NCI-H2171 (cell line): ENCODE results near the gene PRMT1.
"Not testable (repeated sequence)": the region's sequence is repeated elsewhere in the genome, so short reads cannot be mapped to it uniquely, and the experiment has no call there.

ENCODE experiments used
- DNase-seq: peaks from one replicate; lab custom pipeline; 2025; lab: John Stamatoyannopoulos, UW

Gene PRMT1

GRCh38 chr19:49677231-49677900, at the start of gene PRMT1:
TSS of gene PRMT1 (plus strand) at chr19:49677271. CDS start at chr19:49677281, 10 bp downstream.
- peak; percentile 45 for DNase-seq

- no peak for DNase-seq
These were observed 47.4 kb upstream of the PRMT1 start for GRCh38 chr19:49629659-49630058.

GRCh38 chr19:49631014-49631588, 46.0 kb upstream of the PRMT1 start:
- DNase-seq = no peak

- DNase-seq = no peak
These were observed 45.4 kb upstream of the PRMT1 start for GRCh38 chr19:49631610-49632192.

DNA sequence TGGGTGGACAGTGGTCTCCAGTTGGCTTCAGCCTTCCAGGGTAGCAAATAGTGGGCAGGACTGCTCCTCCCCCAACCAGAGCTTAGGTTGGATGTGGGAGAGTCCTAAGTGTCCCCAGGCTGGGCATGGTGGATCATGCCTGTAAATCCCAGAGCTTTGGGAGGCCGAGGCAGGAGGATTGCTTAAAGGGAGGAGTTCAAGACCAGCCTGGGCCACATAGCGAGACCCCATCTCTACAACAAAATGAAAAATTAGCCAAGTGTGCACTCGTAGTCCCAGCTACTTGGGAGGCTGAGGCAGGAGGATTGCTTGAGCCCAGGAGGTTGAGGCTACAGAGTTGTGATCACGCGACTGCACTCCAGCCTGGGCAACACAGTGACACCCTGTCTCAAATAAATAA, 44.5 kb upstream of the PRMT1 start:
- no peak for DNase-seq

GRCh38 chr19:49633273-49633672, 43.8 kb upstream of the PRMT1 start:
- not testable (repeated sequence) for DNase-seq

DNA sequence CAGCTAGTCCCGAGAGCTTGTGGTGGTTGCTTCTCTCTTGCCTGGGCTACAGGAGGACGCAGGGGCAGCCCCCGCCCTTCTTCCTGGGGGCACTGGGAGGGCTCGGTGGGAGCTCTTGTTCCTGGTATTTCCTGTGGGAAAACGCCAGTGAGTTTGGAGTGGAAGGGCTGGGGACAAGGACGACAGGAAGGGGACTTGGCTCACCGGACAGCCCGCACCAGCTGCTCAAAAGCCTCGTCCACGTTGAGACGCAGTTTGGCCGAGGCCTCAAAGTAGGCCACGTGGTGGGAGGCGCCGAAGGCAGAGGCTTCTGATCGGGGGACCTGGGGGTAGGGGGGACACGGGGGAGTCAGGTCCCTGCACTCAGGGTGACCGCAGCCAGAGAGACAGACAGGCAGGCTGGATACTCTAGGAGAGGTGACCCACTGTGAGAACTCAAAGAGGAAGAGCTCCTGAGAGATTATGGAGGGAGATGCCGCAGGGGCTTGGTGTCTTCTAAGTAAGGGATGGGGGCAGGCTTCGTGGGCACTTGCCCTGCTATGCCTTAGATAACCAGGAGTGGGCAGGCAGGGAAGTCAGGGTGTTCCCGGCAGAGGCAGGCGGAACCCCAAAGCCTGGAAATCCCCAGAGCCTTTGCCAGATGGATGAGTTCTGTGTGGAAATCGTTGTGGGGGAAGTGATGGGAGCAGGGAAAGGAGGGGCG, 41.4 kb upstream of the PRMT1 start:
- DNase-seq = peak; percentile 22

DNA sequence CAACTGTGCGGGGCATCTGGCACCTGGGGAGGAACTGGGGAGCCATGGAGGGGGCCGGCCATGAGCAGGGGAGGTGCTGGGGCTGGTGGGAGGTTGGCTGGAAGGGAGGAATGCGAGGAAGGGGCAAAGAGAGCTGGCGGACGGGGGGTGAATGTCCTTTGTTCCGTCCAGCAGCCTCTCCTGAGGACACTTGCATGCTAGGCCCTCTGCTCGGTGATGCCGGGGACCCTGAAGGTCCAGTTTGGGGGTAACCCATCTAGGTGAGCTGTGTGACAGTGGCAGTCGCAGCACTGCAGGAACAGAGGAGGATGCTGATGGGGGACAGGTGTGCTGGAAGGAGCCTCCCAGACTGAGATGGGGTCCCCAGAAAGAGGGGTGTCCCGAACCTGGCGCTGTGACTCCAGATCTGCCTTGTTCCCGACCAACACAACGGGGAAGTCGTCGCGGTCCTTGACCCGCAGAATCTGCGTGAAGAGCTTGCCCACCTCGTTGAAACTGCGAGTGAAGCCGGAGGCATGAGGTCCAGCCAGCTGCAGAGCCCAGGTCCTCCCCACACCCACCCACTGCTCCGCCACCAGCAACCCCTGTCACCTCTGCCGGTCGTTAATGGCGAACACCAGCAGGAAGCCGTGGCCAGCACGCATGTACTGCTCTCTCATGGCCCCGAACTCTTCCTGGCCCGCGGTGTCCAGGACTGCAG, 40.7 kb upstream of the PRMT1 start:
- no peak for DNase-seq

- DNase-seq = no peak
These were observed 39.0 kb upstream of the PRMT1 start for GRCh38 chr19:49637821-49638738.

DNA sequence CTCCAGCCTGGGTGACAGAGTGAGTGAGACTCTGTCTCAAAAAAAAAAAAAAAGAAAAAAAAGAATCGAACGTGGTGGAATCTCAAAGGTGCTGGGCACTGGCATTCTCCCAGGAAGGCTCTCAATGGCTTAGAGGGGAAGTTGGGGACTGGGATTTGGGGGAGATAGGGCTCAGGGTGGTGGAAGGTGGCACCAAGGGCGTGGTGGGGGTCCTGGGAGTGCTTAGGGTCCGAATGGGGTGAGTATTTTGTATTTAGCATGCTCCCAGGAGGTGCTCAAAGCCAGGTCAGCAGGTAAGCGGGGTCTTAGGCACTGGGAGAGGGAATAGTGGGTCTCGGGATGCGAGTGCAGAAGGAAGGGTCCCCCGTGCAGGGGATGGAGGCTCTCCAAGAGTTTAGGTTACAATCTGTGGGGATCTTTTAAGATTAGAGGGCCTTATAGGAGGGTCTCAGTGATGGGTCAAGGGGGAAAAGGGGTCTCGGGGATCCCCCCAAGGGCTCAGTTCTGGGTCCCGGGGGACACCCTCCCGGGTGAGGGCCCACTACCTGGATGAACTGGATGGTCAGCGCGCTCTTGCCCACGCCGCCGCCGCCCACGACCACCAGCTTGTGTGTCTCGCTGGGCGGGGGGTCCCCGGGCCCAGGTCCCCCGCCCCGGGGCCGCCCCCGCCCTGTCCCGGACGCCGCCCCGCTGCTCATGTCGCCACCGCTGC, 37.5 kb upstream of the PRMT1 start:
- no peak for DNase-seq

DNA sequence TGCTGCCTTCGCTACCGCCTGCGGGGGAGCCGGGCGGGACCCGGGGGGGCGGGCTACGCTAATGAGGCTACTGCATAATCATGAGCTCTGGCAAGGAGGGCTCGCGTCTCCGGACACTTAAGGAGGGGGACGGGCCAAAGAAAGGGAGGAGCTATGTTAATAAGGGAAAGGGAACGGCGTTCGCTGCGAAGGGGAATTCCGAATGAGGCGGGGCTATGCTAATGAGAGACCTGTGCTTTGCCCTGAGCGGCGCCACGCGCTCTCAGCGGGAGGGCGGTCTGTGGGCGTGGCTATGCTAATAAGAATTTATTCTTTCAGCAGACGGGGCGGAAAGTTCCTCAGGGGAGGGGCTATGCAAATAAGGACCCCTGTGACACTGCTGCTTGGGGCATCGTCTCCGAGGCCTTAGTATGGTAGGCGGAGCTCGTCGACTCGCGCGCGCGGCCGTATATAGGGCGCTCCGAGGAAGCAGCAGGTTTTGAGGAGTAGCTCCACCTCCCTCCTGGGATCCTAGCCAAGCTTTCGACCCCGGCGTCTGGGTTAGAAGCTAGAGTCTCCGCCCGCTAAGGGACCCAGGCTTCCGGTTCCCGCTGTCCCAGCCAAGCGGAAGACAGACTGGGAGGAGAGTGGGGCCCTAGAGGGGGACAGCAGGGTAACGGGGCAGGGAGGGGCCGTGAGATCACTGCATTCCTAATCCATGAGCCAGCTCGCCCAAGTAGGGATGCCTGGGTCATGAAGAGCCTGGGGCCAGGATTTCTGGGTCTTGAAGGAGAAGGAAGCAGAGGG, 36.8 kb upstream of the PRMT1 start, which contains the start of gene RRAS:
RRAS (minus strand) TSS at position 31 of the 786 bp plus-strand sequence. CDS start 45 bp downstream, outside the sequence.
- DNase-seq = peak; percentile 99

- DNase-seq = peak; percentile 99
These were observed 35.2 kb upstream of the PRMT1 start, which contains the start of gene SCAF1 for GRCh38 chr19:49641688-49642491. TSS of gene SCAF1 (plus strand) at chr19:49642209. CDS start at chr19:49645027, 2,818 bp downstream.

- DNase-seq = peak; percentile 15
These were observed 34.5 kb upstream of the PRMT1 start for GRCh38 chr19:49642492-49643035.

DNA sequence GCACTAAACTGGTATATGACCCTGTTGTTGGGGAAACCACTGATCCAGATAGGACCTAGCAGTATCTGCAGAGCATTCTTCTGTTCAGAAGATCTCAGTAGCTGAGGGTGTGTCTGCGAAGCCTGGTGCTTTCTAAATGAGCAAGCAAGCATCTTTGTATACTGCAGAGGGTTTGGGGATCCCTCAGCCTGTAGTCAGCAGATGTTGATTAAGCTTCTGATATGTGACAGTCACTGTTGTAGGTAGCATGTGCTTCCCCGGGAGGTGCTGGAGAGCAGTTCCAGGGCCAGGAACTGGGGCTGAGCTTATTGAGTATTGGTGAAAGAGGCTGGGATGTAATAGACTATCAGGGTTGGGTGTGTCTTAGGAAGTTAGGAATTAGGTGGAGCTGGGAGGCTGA, 33.6 kb upstream of the PRMT1 start:
- no peak for DNase-seq

GRCh38 chr19:49645592-49645991, 31.5 kb upstream of the PRMT1 start:
- DNase-seq = no peak

GRCh38 chr19:49645995-49646394, 31.1 kb upstream of the PRMT1 start:
- DNase-seq = no peak

DNA sequence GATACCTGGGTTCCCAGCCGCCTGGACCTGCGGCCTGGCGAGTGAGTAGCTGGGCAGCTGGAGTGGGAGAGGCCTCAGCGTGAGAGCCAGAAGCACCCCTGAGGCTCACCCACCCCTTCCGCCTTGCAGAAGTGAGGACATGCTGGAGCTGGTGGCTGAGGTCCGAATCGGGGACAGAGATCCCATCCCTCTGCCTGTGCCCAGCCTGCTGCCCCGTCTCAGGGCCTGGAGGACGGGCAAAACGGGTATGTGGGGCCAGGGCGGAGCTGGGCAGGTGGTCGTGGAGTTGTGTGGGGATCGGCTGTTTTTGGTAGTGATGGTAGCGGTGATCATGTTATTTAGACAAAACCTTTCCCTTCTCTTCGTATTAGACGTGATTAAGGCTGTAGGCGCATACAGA, 30.5 kb upstream of the PRMT1 start:
- no peak for DNase-seq
